Neuronal stem cell (in vitro differentiated cells): Measurements from ENCODE around the gene COL13A1.

Experiments
- DNase-seq: peaks from one replicate; pipeline ENCODE4 v3.0.0-alpha.2; 2013; ENCODE audit warnings: low spot score
- H2AFZ ChIP-seq: one replicate; pipeline ENCODE4 v1.6.1; 2013; ENCODE audit warnings: mild to moderate bottlenecking, low read length, inconsistent platforms
- H2AK5ac ChIP-seq: 2 replicates; pipeline ENCODE4 v1.6.1; 2013; ENCODE audit warnings: low read depth, mild to moderate bottlenecking, inconsistent platforms, low read length, moderate library complexity, mixed read lengths
- H2BK120ac ChIP-seq: 2 replicates; pipeline ENCODE4 v1.6.1; 2013; ENCODE audit warnings: low read depth, mild to moderate bottlenecking, inconsistent platforms, low read length, moderate library complexity, mixed read lengths
- H2BK12ac ChIP-seq: one replicate; pipeline ENCODE4 v1.6.1; 2013; ENCODE audit warnings: low read length, inconsistent platforms
- H2BK15ac ChIP-seq: 2 replicates; pipeline ENCODE4 v1.6.1; 2013; ENCODE audit warnings: mild to moderate bottlenecking, low read length, inconsistent platforms, mixed read lengths
- H2BK5ac ChIP-seq: one replicate; pipeline ENCODE4 v1.6.1; 2013; ENCODE audit warnings: inconsistent platforms, mild to moderate bottlenecking, low read length, moderate library complexity
- H3K14ac ChIP-seq: one replicate; pipeline ENCODE4 v1.6.1; 2013; ENCODE audit warnings: low read length, inconsistent platforms
- H3K18ac ChIP-seq: 2 replicates; pipeline ENCODE4 v1.6.1; 2013; ENCODE audit warnings: low read length, inconsistent platforms
- H3K23ac ChIP-seq: 2 replicates; pipeline ENCODE4 v1.6.1; 2013; ENCODE audit warnings: low read depth, mild to moderate bottlenecking, mixed read lengths, low read length, inconsistent platforms; ENCODE audit not compliant: poor library complexity
- H3K27ac ChIP-seq: replicated peaks from 3 replicates; pipeline ENCODE4 v1.5.1; 2013; ENCODE audit warnings: low read length, inconsistent platforms
- H3K27me3 ChIP-seq, 3 experiments: 2 replicates each; pipeline ENCODE4 v1.6.1; 2013; ENCODE audit warnings: low read length in 3 of 3, mild to moderate bottlenecking in 2 of 3, inconsistent platforms in 1 of 3, low read depth in 1 of 3, mixed read lengths in 1 of 3, moderate library complexity in 1 of 3; ENCODE audit not compliant: control insufficient read depth in 3 of 3, insufficient read depth in 3 of 3
- H3K36me3 ChIP-seq, 2 donors: replicated peaks in 1 of 2; 2 replicates each; pipeline ENCODE4 v1.6.1; 2013; ENCODE audit warnings: low read length in 2 of 2; ENCODE audit not compliant: control insufficient read depth in 2 of 2, insufficient read depth in 2 of 2
- H3K4ac ChIP-seq: 2 replicates; pipeline ENCODE4 v1.6.1; 2013; ENCODE audit warnings: inconsistent platforms, mild to moderate bottlenecking, low read length, moderate library complexity
- H3K4me1 ChIP-seq, 2 donors: 1 replicate in 1 of 2; 2 replicates in 1 of 2; pipeline ENCODE4 v1.6.1; 2013; ENCODE audit warnings: low read length in 2 of 2, low read depth in 1 of 2; ENCODE audit not compliant: control insufficient read depth in 2 of 2, insufficient read depth in 1 of 2
- H3K4me2 ChIP-seq: one replicate; pipeline ENCODE4 v1.6.1; 2013; ENCODE audit warnings: mild to moderate bottlenecking, low read length, inconsistent platforms; ENCODE audit not compliant: insufficient read depth, poor library complexity, severe bottlenecking
- H3K4me3 ChIP-seq, 2 donors: 2 replicates each; pipeline ENCODE4 v1.5.1; 2013; ENCODE audit warnings: low read length in 2 of 2, mild to moderate bottlenecking in 2 of 2, inconsistent platforms in 1 of 2, moderate library complexity in 1 of 2
- H3K79me1 ChIP-seq: one replicate; pipeline ENCODE4 v1.6.1; 2013; ENCODE audit warnings: low read depth, mild to moderate bottlenecking, inconsistent platforms, low read length, moderate library complexity
- H3K9ac ChIP-seq: one replicate; pipeline ENCODE4 v1.6.1; 2013; ENCODE audit warnings: mild to moderate bottlenecking, low read depth, low read length, inconsistent platforms; ENCODE audit not compliant: poor library complexity
- H3K9me3 ChIP-seq, 2 donors: replicated peaks in 1 of 2; 2 replicates each; pipeline versions ENCODE3 to v1.6.1; 2013; ENCODE audit warnings: low read length in 2 of 2, mild to moderate bottlenecking in 2 of 2, inconsistent platforms in 1 of 2, low read depth in 1 of 2, mixed read lengths in 1 of 2, moderate library complexity in 1 of 2; ENCODE audit not compliant: control insufficient read depth in 2 of 2, insufficient read depth in 1 of 2
- H4K8ac ChIP-seq: one replicate; pipeline ENCODE4 v1.6.1; 2013; ENCODE audit warnings: low read depth, mild to moderate bottlenecking, inconsistent platforms, low read length, moderate library complexity
- H4K91ac ChIP-seq: one replicate; pipeline ENCODE4 v1.6.1; 2013; ENCODE audit warnings: low read length, low read depth, mild to moderate bottlenecking, inconsistent platforms; ENCODE audit not compliant: poor library complexity
- WGBS, 2 donors: extraction: QIAGEN DNeasy Blood & Tissue Kit; methylation state at CpG; one replicate each; pipeline ENCODE4 v1.1.7; 2013; ENCODE audit warnings: missing lambda C conversion rate in 2 of 2, mixed read lengths in 1 of 2; ENCODE audit not compliant: insufficient read length in 2 of 2, insufficient replicate concordance in 1 of 2; ENCODE audit errors: extremely low coverage in 2 of 2; 5-methylcytosine and 5-hydroxymethylcytosine counted together

COL13A1 gene

GRCh38 chr10:69892816-69893215, 91.1 kb downstream of the COL13A1 start:
- no peak for DNase-seq
- Histone ChIP-seq H2BK12ac (no peak overlapping the region), H3K27ac (no peak overlapping the region), H3K27me3 (no peaks in the 10 kb centered on the region), H3K23ac (no peak overlapping the region), H3K4me1 (peaks cover 13 to 23% of the 10 kb centered on the region in 2 donors), H3K4me3 (no peak overlapping the region), H3K36me3 (no peaks in the 10 kb centered on the region), H2AK5ac (peak overlapping the region; percentile 36), H3K14ac (no peak overlapping the region), H4K8ac (no peak overlapping the region), H2BK5ac (no peak overlapping the region), H3K9me3 (no peaks in the 10 kb centered on the region), H2BK15ac (no peak overlapping the region), H3K9ac (no peak overlapping the region), H3K79me1 (no peaks in the 10 kb centered on the region), H2AFZ (no peak overlapping the region), H2BK120ac (no peak overlapping the region), H4K91ac (no peak overlapping the region), H3K4me2 (no peak overlapping the region), H3K18ac (no peak overlapping the region), H3K4ac (no peak overlapping the region)
- no CpG with 5 or more reads among the region's 10 CpGs for WGBS, 2 donors

DNA sequence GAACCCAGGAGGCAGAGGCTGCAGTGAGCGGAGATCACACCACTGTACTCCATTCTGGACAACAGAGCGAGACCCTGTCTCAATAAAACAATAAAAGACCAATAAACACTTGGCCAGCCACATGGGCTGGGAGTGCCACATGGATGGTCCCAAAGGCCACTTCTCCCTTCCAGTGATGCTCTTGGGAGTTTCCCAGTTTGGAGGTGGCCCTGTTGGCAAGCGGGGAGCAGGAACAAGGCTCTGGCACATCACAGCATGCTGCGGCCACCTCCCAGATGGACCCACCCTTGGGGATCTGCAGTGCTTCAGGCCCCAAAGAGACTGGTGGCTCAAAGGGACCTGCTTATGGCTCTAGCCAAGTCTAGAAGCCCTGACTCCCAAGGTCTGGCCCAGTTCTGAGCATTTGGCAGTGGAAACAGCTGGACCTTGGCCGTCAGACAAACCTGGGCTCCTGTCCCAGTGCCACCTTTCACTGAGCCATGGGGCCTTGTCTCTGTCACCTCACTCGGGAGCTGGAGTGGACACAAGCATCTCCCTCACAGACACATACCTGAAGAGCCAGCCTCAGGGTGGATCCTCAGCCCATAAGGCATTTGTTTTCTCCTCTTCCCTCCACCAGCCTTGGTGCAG, 91.7 kb downstream of the COL13A1 start:
- Histone ChIP-seq H2AFZ (no peak overlapping the region), H3K4ac (no peak overlapping the region), H4K8ac (no peak overlapping the region), H2BK120ac (no peak overlapping the region), H3K4me2 (no peak overlapping the region), H4K91ac (no peak overlapping the region), H2BK15ac (no peak overlapping the region), H3K36me3 (no peaks in the 10 kb centered on the region), H3K14ac (no peak overlapping the region), H3K9ac (peak overlapping the region; percentile 44), H2AK5ac (peak overlapping the region; percentile 36), H3K27me3 (no peaks in the 10 kb centered on the region), H2BK12ac (no peak overlapping the region), H3K18ac (peak overlapping the region; percentile 62), H3K79me1 (no peaks in the 10 kb centered on the region), H3K4me3 (no peak overlapping the region), H3K4me1 (peaks cover 16 to 28% of the 10 kb centered on the region in 2 donors), H2BK5ac (no peak overlapping the region), H3K9me3 (no peaks in the 10 kb centered on the region), H3K27ac (no peak overlapping the region), H3K23ac (no peak overlapping the region)
- no peak for DNase-seq
- WGBS, 2 donors = no CpG with 5 or more reads among the region's 6 CpGs

GRCh38 chr10:69894156-69894555, 92.5 kb downstream of the COL13A1 start:
- no peak overlapping the region for H3K18ac ChIP-seq
- H3K9me3 ChIP-seq = no peaks in the 10 kb centered on the region
- H4K91ac ChIP-seq = no peak overlapping the region
- H3K9ac ChIP-seq = no peak overlapping the region
- H3K4me1 ChIP-seq = peaks cover 18 to 29% of the 10 kb centered on the region in 2 donors
- no peak overlapping the region for H2BK120ac ChIP-seq
- H3K4me3 ChIP-seq = no peak overlapping the region
- no peak overlapping the region for H3K23ac ChIP-seq
- H2BK15ac ChIP-seq = no peak overlapping the region
- H3K27ac ChIP-seq = no peak overlapping the region
- H2BK12ac ChIP-seq = no peak overlapping the region
- H2BK5ac ChIP-seq = no peak overlapping the region
- no peaks in the 10 kb centered on the region for H3K36me3 ChIP-seq
- H3K4me2 ChIP-seq = no peak overlapping the region
- no peak overlapping the region for H2AFZ ChIP-seq
- no peak overlapping the region for H2AK5ac ChIP-seq
- no peaks in the 10 kb centered on the region for H3K79me1 ChIP-seq
- no peak for DNase-seq
- H4K8ac ChIP-seq = no peak overlapping the region
- no peak overlapping the region for H3K14ac ChIP-seq
- no CpG with 5 or more reads among the region's 1 CpG for WGBS, 2 donors
- no peaks in the 10 kb centered on the region for H3K27me3 ChIP-seq
- H3K4ac ChIP-seq = no peak overlapping the region

GRCh38 chr10:69895759-69896158, 94.1 kb downstream of the COL13A1 start:
- Histone ChIP-seq H2BK5ac (no peak overlapping the region), H2BK15ac (peak overlapping the region; percentile 33)

More at GRCh38 chr10:69895759-69896158, 94.1 kb downstream of the COL13A1 start:
- Histone ChIP-seq H4K91ac (no peak overlapping the region), H3K4ac (no peak overlapping the region), H3K23ac (peak overlapping the region; percentile 11), H3K27me3 (no peaks in the 10 kb centered on the region), H3K9me3 (no peaks in the 10 kb centered on the region), H3K14ac (no peak overlapping the region), H3K36me3 (no peaks in the 10 kb centered on the region), H2AFZ (peak overlapping the region; percentile 75), H3K18ac (peak overlapping the region; percentile 81), H4K8ac (no peak overlapping the region), H2BK120ac (no peak overlapping the region), H3K4me1 (peaks cover 23 to 37% of the 10 kb centered on the region in 2 donors), H3K9ac (no peak overlapping the region), H3K79me1 (no peaks in the 10 kb centered on the region), H3K4me3 (no peak overlapping the region), H3K27ac (no peak overlapping the region), H2AK5ac (peak overlapping the region; percentile 23), H2BK12ac (no peak overlapping the region), H3K4me2 (no peak overlapping the region)
- no peak for DNase-seq
- no CpG with 5 or more reads among the region's 13 CpGs for WGBS, 2 donors
